ENCODE data around the gene CNOT3. TPM values are rescaled to one million over a fixed set of nuclear protein-coding genes. Genes with fewer than 3 reads are reported as not detected.

Gene CNOT3
- total RNA-seq, 1 experiment from 2014 or later: 77.7 TPM

DNA sequence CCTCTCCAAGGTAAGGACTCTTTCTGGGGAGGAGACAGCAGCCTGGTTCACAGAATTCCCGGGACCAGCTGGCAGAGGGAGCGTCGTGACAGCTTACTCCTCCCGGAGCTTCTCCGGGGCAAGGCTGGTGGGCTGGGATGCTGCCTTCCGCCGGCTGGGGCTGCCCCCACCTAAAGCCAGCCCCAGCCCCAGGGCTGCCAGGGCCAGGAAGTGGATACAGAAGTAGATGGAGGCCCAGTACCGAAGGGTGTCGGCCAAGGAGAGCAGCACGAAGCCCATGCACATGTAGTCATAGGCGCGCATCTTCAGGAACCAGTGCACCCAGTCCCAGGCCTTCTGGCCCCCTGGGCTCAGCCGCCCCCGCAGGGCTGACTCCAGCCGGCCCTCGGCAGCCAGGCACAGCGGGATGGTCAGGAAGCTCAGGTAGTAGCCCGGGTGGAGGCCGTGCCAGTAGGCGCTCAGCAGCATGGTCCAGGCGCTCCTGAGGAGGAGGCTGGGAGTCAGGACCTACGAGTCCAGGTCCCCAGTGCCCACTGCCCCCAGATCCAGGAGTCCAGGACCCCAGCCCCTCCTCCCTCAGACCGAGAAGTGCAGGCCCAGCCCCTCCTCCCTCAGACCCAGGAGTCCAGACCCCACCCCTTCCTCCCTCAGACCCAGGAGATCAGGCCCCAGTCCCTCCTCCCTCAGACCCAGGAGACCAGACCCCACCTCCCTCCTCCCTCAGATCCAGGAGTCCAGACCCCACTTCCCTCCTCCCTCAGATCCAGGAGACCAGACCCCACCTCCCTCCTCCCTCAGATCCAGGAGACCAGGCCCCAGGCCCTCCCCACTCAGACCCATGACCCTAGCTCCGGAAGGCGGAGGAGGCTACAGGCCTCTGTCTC lies 36.6 kb downstream of the CNOT3 start:
- H3K9me3 Mint-ChIP-seq (ENCODE audit: unreplicated experiment): no peaks in the 10 kb centered on the region
- intact Hi-C loops (cut with micrococcal nuclease; ENCODE audit: unreplicated experiment): loop anchor here (1.0 to 2.0 kb wide), 5 partner anchors 12 to 57 kb away; partner anchors contain the start of gene CNOT3
- H3K4me3 Mint-ChIP-seq (ENCODE audit: unreplicated experiment): peak overlapping the region; percentile 54
- no peaks in the 10 kb centered on the region for H3K27me3 Mint-ChIP-seq (ENCODE audit: insufficient read depth, unreplicated experiment)
- peaks cover 21% of the 10 kb centered on the region for H3K4me1 Mint-ChIP-seq (ENCODE audit: low read depth, unreplicated experiment)
- H3K27ac Mint-ChIP-seq (ENCODE audit: unreplicated experiment): peak overlapping the region; percentile 73
- H3K36me3 ChIP-seq (ENCODE audit: control insufficient read depth, insufficient read depth, low read length): peaks cover 2% of the 10 kb centered on the region; the same call in 1 of the 2 replicates
- no peak overlapping the region for H3K4me3 ChIP-seq (ENCODE audit: low read depth, low read length)
- H3K36me3 Mint-ChIP-seq (ENCODE audit: insufficient read depth, unreplicated experiment): peaks cover 68% of the 10 kb centered on the region
- H3K27me3 ChIP-seq (replicated peaks; ENCODE audit: control insufficient read depth, insufficient read depth, low read length): no peaks in the 10 kb centered on the region
- H3K4me1 ChIP-seq: peaks cover 10% of the 10 kb centered on the region
- ChIA-PET POLR2A (interaction anchor here (1.2 to 3.1 kb wide), 3 partner anchors 14 to 27 kb away, joined by 6 to 40 read pairs (median 8); partner anchors contain the start of genes MBOAT7, RPS9 and TSEN34), CTCF (interaction anchor here (0.6 to 2.6 kb wide), 4 partner anchors 9 to 1480 kb away, joined by 3 to 56 read pairs (median 8); partner anchors contain the start of genes LENG1 and MBOAT7)
- TF ChIP-seq, protein P1, sequence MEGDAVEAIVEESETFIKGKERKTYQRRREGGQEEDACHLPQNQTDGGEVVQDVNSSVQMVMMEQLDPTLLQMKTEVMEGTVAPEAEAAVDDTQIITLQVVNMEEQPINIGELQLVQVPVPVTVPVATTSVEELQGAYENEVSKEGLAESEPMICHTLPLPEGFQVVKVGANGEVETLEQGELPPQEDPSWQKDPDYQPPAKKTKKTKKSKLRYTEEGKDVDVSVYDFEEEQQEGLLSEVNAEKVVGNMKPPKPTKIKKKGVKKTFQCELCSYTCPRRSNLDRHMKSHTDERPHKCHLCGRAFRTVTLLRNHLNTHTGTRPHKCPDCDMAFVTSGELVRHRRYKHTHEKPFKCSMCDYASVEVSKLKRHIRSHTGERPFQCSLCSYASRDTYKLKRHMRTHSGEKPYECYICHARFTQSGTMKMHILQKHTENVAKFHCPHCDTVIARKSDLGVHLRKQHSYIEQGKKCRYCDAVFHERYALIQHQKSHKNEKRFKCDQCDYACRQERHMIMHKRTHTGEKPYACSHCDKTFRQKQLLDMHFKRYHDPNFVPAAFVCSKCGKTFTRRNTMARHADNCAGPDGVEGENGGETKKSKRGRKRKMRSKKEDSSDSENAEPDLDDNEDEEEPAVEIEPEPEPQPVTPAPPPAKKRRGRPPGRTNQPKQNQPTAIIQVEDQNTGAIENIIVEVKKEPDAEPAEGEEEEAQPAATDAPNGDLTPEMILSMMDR (IDR thresholded peaks at IDR 0.05; ENCODE audit: insufficient read depth in 1 of 2, low read depth in 1 of 2, low read length in 1 of 2, severe bottlenecking in 1 of 2, unreplicated experiment in 1 of 2): no peak
- BruUV-seq (replicated peaks): no TSS peak
- no peaks in the 10 kb centered on the region for H3K9me3 ChIP-seq
- no peak for DNase-seq

DNA sequence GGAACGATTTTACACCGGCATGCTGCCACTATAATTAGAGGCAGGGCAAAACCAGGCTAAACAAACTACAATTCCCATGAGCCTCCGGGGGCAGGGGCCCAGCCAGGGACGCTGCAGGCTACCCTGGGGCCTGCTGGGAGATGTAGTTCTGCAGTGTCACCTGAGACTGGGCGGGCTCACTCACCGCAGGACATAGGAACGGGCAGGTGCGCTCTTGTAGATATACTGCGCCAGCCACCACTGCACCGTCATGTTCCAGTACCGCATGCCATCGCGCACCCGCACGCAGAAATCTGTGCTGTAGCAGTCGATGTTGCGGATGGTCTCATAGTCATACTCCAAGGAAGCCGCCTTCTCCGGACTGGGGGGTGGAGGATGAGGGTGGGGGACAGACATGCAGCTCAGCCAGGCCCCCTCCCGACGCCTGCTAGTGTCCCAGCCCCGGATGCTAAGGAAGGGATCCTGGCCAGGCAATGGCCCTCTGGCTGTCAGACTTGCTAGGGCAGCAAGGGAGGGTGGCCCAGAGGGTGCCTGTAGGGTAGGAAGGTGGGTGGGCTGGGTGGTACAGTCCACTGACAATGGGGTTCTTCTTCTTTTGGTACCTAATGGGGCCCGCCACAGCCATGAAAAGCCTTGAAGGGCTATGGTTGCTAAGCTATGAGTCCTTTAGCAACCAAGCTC lies 41.2 kb downstream of the CNOT3 start:
- ChIA-PET CTCF (no interaction called here), POLR2A (no interaction called here)
- Mint-ChIP-seq H3K4me1 (ENCODE audit: low read depth, unreplicated experiment) (peaks cover 5% of the 10 kb centered on the region), H3K27ac (ENCODE audit: unreplicated experiment) (no peak overlapping the region), H3K36me3 (ENCODE audit: insufficient read depth, unreplicated experiment) (peaks cover 39% of the 10 kb centered on the region), H3K9me3 (ENCODE audit: unreplicated experiment) (no peaks in the 10 kb centered on the region), H3K4me3 (ENCODE audit: unreplicated experiment) (no peak overlapping the region), H3K27me3 (ENCODE audit: insufficient read depth, unreplicated experiment) (no peaks in the 10 kb centered on the region)
- no peaks in the 10 kb centered on the region for H3K27me3 ChIP-seq (replicated peaks; ENCODE audit: control insufficient read depth, insufficient read depth, low read length)
- intact Hi-C loops (cut with micrococcal nuclease; ENCODE audit: unreplicated experiment): no loop called here
- H3K9me3 ChIP-seq: no peaks in the 10 kb centered on the region
- no TSS peak for BruUV-seq (replicated peaks)
- H3K4me1 ChIP-seq: peaks cover 4% of the 10 kb centered on the region
- no peak overlapping the region for H3K4me3 ChIP-seq (ENCODE audit: low read depth, low read length)
- peak in 1 of 2 experiments; percentile 70 for DNase-seq
- H3K36me3 ChIP-seq (ENCODE audit: control insufficient read depth, insufficient read depth, low read length): peaks cover 2% of the 10 kb centered on the region; the same call in 1 of the 2 replicates
- TF ChIP-seq, protein P1 (IDR thresholded peaks at IDR 0.05; ENCODE audit: insufficient read depth in 1 of 2, low read depth in 1 of 2, low read length in 1 of 2, severe bottlenecking in 1 of 2, unreplicated experiment in 1 of 2): no peak

DNA sequence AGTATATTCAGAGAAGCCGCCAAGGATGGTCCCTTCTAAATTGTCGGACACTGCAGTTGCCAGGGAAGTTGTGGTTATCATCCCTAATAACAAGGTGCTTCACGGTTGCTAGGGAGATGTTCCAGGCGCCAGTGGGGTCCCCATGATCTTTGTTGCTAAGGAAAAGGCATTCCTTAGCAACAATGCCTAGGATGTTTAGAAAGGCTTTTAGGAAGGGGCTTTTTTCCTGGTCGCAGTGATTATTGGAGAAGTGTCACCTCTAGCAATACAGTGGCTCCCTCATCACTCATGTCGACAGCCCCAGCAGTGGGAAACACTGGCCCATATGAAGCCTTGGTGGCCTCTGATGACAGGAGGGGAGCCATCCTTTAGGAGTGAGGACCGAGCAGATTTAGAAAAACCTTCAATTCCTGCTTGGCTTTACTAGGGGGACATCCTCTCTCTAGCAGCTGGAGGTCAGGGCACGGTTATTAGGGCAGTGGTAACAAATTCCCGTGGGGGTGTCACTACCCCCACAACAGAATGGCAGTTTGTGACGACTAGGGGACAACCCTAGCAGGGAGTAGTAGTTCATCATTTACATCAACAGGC lies 41.8 kb downstream of the CNOT3 start:
- H3K27ac Mint-ChIP-seq (ENCODE audit: unreplicated experiment): peak overlapping the region; percentile 29
- H3K36me3 Mint-ChIP-seq (ENCODE audit: insufficient read depth, unreplicated experiment): peaks cover 41% of the 10 kb centered on the region
- TSS peak; percentile 17 for BruUV-seq (replicated peaks)

More for the DNA sequence above, 41.8 kb downstream of the CNOT3 start:
- POLR2A ChIA-PET: interaction anchor here (1.1 kb wide), 1 partner anchor 10 kb away, joined by 6 read pairs; the partner anchor contains the start of gene MBOAT7
- H3K9me3 Mint-ChIP-seq (ENCODE audit: unreplicated experiment): no peaks in the 10 kb centered on the region
- Histone ChIP-seq H3K36me3 (ENCODE audit: control insufficient read depth, insufficient read depth, low read length) (peaks cover 2% of the 10 kb centered on the region; the same call in 1 of the 2 replicates), H3K27me3 (replicated peaks; ENCODE audit: control insufficient read depth, insufficient read depth, low read length) (no peaks in the 10 kb centered on the region), H3K4me3 (ENCODE audit: low read depth, low read length) (no peak overlapping the region), H3K9me3 (no peaks in the 10 kb centered on the region), H3K4me1 (no peaks in the 10 kb centered on the region)
- TF ChIP-seq, protein P1 (IDR thresholded peaks at IDR 0.05; ENCODE audit: insufficient read depth in 1 of 2, low read depth in 1 of 2, low read length in 1 of 2, severe bottlenecking in 1 of 2, unreplicated experiment in 1 of 2): no peak
- peaks cover 5% of the 10 kb centered on the region for H3K4me1 Mint-ChIP-seq (ENCODE audit: low read depth, unreplicated experiment)
- no peak for DNase-seq
- CTCF ChIA-PET: no interaction called here
- no peak overlapping the region for H3K4me3 Mint-ChIP-seq (ENCODE audit: unreplicated experiment)
- H3K27me3 Mint-ChIP-seq (ENCODE audit: insufficient read depth, unreplicated experiment): no peaks in the 10 kb centered on the region
- intact Hi-C loops (cut with micrococcal nuclease; ENCODE audit: unreplicated experiment): no loop called here

Data from Caco-2 (cell line).